ENCODE data around the gene PLS1.

The PLS1 gene

GRCh38 chr3:142625153-142625440 lies 28.9 kb downstream of the PLS1 start:
- H3K36me3 ChIP-seq (ENCODE audit: control insufficient read depth, low read length) = no peaks in the 10 kb centered on the region
- H3K4me2 ChIP-seq (ENCODE audit: low read length) = no peak overlapping the region
- no peaks in the 10 kb centered on the region for H3K9me3 ChIP-seq (ENCODE audit: control insufficient read depth, insufficient read depth, low read length)
- H3K4me1 ChIP-seq (ENCODE audit: control insufficient read depth, low read length) = no peaks in the 10 kb centered on the region
- no peaks in the 10 kb centered on the region for H3K27me3 ChIP-seq (ENCODE audit: control insufficient read depth, low read length)
- no peak overlapping the region for H3K4me3 ChIP-seq (ENCODE audit: low read length)
- H3K9me2 ChIP-seq (replicated peaks; ENCODE audit: control insufficient read depth, low read length) = no peaks in the 10 kb centered on the region
- H3K27ac ChIP-seq (ENCODE audit: low read depth, low read length) = no peak overlapping the region
- TF ChIP-seq CTCF (IDR thresholded peaks at IDR 0.05; ENCODE audit: low read depth, low read length, poor library complexity, severe bottlenecking) = no peak
- no peak for TF ChIP-seq EZH2phosphoT487 (IDR thresholded peaks at IDR 0.05; ENCODE audit: borderline replicate concordance, low read length)
- no peaks in the 10 kb centered on the region for H3F3A ChIP-seq (ENCODE audit: control insufficient read depth, insufficient read depth)
- H4K20me1 ChIP-seq (ENCODE audit: control insufficient read depth, insufficient read depth, low read depth, low read length) = no peaks in the 10 kb centered on the region
- H3K79me2 ChIP-seq (ENCODE audit: control insufficient read depth, low read length) = no peaks in the 10 kb centered on the region

DNA sequence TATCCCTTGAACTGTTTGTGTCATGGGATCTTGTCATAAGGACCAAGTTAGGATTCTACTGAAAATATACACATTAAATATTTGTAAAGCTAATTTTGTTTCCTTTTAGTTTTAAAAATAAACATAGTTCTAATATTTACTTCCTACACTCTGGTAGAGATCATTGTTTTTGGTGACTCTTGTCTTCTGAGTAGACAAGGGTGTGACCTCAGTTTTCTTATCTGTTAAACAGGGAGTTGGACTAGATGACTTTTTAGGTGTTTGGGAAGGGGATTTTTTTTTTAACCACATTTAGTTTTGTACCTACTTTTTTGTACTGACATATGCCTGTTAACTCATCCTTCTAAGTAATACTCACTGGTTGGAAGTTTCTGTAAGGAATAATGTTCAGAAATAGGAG lies 30.8 kb downstream of the PLS1 start:
- Histone ChIP-seq H3K4me1 (ENCODE audit: control insufficient read depth, low read length) (no peaks in the 10 kb centered on the region), H3K9me3 (ENCODE audit: control insufficient read depth, insufficient read depth, low read length) (no peaks in the 10 kb centered on the region)

GRCh38 chr3:142628801-142629200 lies 32.6 kb downstream of the PLS1 start:
- H3K4me1 ChIP-seq (ENCODE audit: control insufficient read depth, low read length) = peaks cover 10% of the 10 kb centered on the region
- no peak overlapping the region for H3K4me2 ChIP-seq (ENCODE audit: low read length)
- no peaks in the 10 kb centered on the region for H3F3A ChIP-seq (ENCODE audit: control insufficient read depth, insufficient read depth)

More for the DNA sequence above, 30.8 kb downstream of the PLS1 start:
- Histone ChIP-seq H3K27ac (ENCODE audit: low read depth, low read length) (no peak overlapping the region), H3K4me3 (ENCODE audit: low read length) (no peak overlapping the region), H3K79me2 (ENCODE audit: control insufficient read depth, low read length) (no peaks in the 10 kb centered on the region), H4K20me1 (ENCODE audit: control insufficient read depth, insufficient read depth, low read depth, low read length) (no peaks in the 10 kb centered on the region), H3K27me3 (ENCODE audit: control insufficient read depth, low read length) (no peaks in the 10 kb centered on the region), H3K4me2 (ENCODE audit: low read length) (no peak overlapping the region), H3K36me3 (ENCODE audit: control insufficient read depth, low read length) (no peaks in the 10 kb centered on the region), H3F3A (ENCODE audit: control insufficient read depth, insufficient read depth) (no peaks in the 10 kb centered on the region), H3K9me2 (replicated peaks; ENCODE audit: control insufficient read depth, low read length) (no peaks in the 10 kb centered on the region)
- TF ChIP-seq CTCF (IDR thresholded peaks at IDR 0.05; ENCODE audit: low read depth, low read length, poor library complexity, severe bottlenecking) (no peak), EZH2phosphoT487 (IDR thresholded peaks at IDR 0.05; ENCODE audit: borderline replicate concordance, low read length) (no peak)

More at GRCh38 chr3:142628801-142629200, 32.6 kb downstream of the PLS1 start:
- H3K27ac ChIP-seq (ENCODE audit: low read depth, low read length) = no peak overlapping the region
- H3K9me2 ChIP-seq (replicated peaks; ENCODE audit: control insufficient read depth, low read length) = no peaks in the 10 kb centered on the region
- no peaks in the 10 kb centered on the region for H3K79me2 ChIP-seq (ENCODE audit: control insufficient read depth, low read length)
- TF ChIP-seq EZH2phosphoT487 (IDR thresholded peaks at IDR 0.05; ENCODE audit: borderline replicate concordance, low read length) (no peak), CTCF (IDR thresholded peaks at IDR 0.05; ENCODE audit: low read depth, low read length, poor library complexity, severe bottlenecking) (no peak)
- H3K9me3 ChIP-seq (ENCODE audit: control insufficient read depth, insufficient read depth, low read length) = no peaks in the 10 kb centered on the region
- H3K36me3 ChIP-seq (ENCODE audit: control insufficient read depth, low read length) = no peaks in the 10 kb centered on the region
- no peaks in the 10 kb centered on the region for H4K20me1 ChIP-seq (ENCODE audit: control insufficient read depth, insufficient read depth, low read depth, low read length)
- no peaks in the 10 kb centered on the region for H3K27me3 ChIP-seq (ENCODE audit: control insufficient read depth, low read length)
- H3K4me3 ChIP-seq (ENCODE audit: low read length) = no peak overlapping the region
